Measurements from ENCODE around the gene MYLIP.

The MYLIP gene

GRCh38 chr6:16136621-16137450, 8.0 kb downstream of the MYLIP start:
- Histone ChIP-seq H3K27me3 (ENCODE audit: control insufficient read depth in 5 of 5, insufficient read depth in 4 of 5, low read length in 5 of 5) (no peaks in the 10 kb centered on the region), H3K9ac (ENCODE audit: low read length in 5 of 5) (peak overlapping the region in 1 of 5 donors; percentile 35), H3K9me3 (ENCODE audit: control insufficient read depth in 5 of 5, low read length in 5 of 5) (no peaks in the 10 kb centered on the region), H3K4me1 (ENCODE audit: control insufficient read depth in 5 of 5, insufficient read depth in 5 of 5, low read length in 5 of 5) (peaks cover 21 to 83% (median 80%) of the 10 kb centered on the region in 5 donors), H3K27ac (ENCODE audit: low read depth, low read length) (peak overlapping the region; percentile 68), H3K4me3 (ENCODE audit: low read depth in 1 of 5, low read length in 5 of 5) (peak overlapping the region in 2 of 5 donors; percentile 14 to 25), H3K36me3 (ENCODE audit: control insufficient read depth in 5 of 5, insufficient read depth in 5 of 5, low read length in 5 of 5) (peaks cover 5 to 14% (median 9%) of the 10 kb centered on the region in 5 donors)

DNA sequence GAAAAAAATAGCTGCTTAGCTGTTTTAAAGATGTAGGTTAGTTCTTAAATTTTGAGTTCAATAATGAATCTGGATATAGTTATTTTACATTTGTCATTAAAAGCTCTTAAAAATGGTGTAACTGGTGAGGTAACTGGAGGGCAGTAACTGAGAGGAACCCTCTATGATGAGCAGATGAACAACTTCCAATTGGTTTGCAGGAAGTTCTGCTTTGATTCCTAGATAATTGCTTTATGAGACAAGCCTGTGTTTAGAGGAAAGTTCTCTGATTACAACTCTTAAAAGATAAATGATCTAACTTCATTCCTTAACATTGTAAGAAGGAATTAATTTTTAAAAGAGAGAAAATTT, 8.5 kb downstream of the MYLIP start:
- H3K36me3 ChIP-seq (ENCODE audit: control insufficient read depth in 5 of 5, insufficient read depth in 5 of 5, low read length in 5 of 5), result peaks cover 9 to 19% (median 15%) of the 10 kb centered on the region in 5 donors
- H3K9me3 ChIP-seq (ENCODE audit: control insufficient read depth in 5 of 5, low read length in 5 of 5), result no peaks in the 10 kb centered on the region
- H3K4me3 ChIP-seq (ENCODE audit: low read depth in 1 of 5, low read length in 5 of 5), result peak overlapping the region in 1 of 5 donors; percentile 15
- H3K27me3 ChIP-seq (ENCODE audit: control insufficient read depth in 5 of 5, insufficient read depth in 4 of 5, low read length in 5 of 5), result no peaks in the 10 kb centered on the region
- H3K4me1 ChIP-seq (ENCODE audit: control insufficient read depth in 5 of 5, insufficient read depth in 5 of 5, low read length in 5 of 5), result peaks cover 21 to 77% (median 74%) of the 10 kb centered on the region in 5 donors
- peak overlapping the region; percentile 45 for H3K27ac ChIP-seq (ENCODE audit: low read depth, low read length)
- H3K9ac ChIP-seq (ENCODE audit: low read length in 5 of 5), result no peak overlapping the region

DNA sequence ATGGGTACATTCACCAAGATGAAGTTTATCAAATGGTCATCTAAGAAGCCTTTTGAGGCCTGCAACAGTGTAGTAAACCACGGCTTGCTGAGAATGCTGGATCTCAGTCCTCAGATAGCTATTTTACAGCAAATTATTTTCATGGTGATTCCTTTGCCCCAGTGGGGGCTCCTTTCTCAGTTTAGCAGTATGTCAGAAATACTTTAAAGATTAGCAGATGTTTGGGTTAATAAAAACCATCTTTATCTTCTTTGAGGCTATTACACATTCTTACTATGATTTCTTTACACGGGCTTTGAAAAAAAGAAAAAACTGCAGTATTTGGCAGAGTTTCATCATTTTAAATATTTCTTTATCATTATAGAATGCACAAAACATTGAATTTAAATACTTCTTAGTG, 10.7 kb downstream of the MYLIP start:
- H3K4me3 ChIP-seq (ENCODE audit: low read depth in 1 of 5, low read length in 5 of 5), result no peak overlapping the region
- H3K4me1 ChIP-seq (ENCODE audit: control insufficient read depth in 5 of 5, insufficient read depth in 5 of 5, low read length in 5 of 5), result peaks cover 16 to 55% (median 53%) of the 10 kb centered on the region in 5 donors
- H3K9ac ChIP-seq (ENCODE audit: low read length in 5 of 5), result no peak overlapping the region
- no peak overlapping the region for H3K27ac ChIP-seq (ENCODE audit: low read depth, low read length)
- no peaks in the 10 kb centered on the region for H3K9me3 ChIP-seq (ENCODE audit: control insufficient read depth in 5 of 5, low read length in 5 of 5)
- H3K27me3 ChIP-seq (ENCODE audit: control insufficient read depth in 5 of 5, insufficient read depth in 4 of 5, low read length in 5 of 5), result no peaks in the 10 kb centered on the region
- H3K36me3 ChIP-seq (ENCODE audit: control insufficient read depth in 5 of 5, insufficient read depth in 5 of 5, low read length in 5 of 5), result peaks cover 18 to 37% (median 33%) of the 10 kb centered on the region in 5 donors

DNA sequence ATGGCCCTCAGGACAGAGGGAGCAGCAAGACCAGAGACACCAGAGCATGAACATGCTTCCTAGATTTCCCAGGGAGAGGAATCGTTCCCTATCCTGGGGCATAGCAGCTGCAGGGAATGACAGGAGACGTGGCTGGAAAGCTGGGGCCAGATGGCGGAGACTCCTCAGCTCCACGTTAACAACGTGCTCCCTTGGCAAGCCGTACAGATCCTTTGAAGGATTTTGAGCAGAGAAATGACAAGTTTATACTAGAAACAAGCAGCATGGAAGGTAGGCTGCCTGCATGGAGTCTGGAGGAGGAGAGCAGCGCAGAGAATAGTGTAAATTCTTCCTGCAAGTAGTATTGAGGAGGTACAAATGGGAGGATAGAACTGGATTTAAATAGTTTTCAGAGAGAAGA, 11.7 kb downstream of the MYLIP start:
- peaks cover 16 to 51% (median 44%) of the 10 kb centered on the region in 5 donors for H3K4me1 ChIP-seq (ENCODE audit: control insufficient read depth in 5 of 5, insufficient read depth in 5 of 5, low read length in 5 of 5)
- H3K9me3 ChIP-seq (ENCODE audit: control insufficient read depth in 5 of 5, low read length in 5 of 5), result no peaks in the 10 kb centered on the region
- H3K36me3 ChIP-seq (ENCODE audit: control insufficient read depth in 5 of 5, insufficient read depth in 5 of 5, low read length in 5 of 5), result peaks cover 20 to 48% (median 42%) of the 10 kb centered on the region in 5 donors
- H3K9ac ChIP-seq (ENCODE audit: low read length in 5 of 5), result no peak overlapping the region
- no peak overlapping the region for H3K27ac ChIP-seq (ENCODE audit: low read depth, low read length)
- H3K27me3 ChIP-seq (ENCODE audit: control insufficient read depth in 5 of 5, insufficient read depth in 4 of 5, low read length in 5 of 5), result no peaks in the 10 kb centered on the region
- no peak overlapping the region for H3K4me3 ChIP-seq (ENCODE audit: low read depth in 1 of 5, low read length in 5 of 5)

GRCh38 chr6:16141514-16141913, 12.6 kb downstream of the MYLIP start:
- Histone ChIP-seq H3K4me3 (ENCODE audit: low read depth in 1 of 5, low read length in 5 of 5) (no peak overlapping the region), H3K27ac (ENCODE audit: low read depth, low read length) (no peak overlapping the region), H3K4me1 (ENCODE audit: control insufficient read depth in 5 of 5, insufficient read depth in 5 of 5, low read length in 5 of 5) (peaks cover 19 to 52% (median 42%) of the 10 kb centered on the region in 5 donors), H3K36me3 (ENCODE audit: control insufficient read depth in 5 of 5, insufficient read depth in 5 of 5, low read length in 5 of 5) (peaks cover 23 to 56% (median 48%) of the 10 kb centered on the region in 5 donors), H3K9ac (ENCODE audit: low read length in 5 of 5) (no peak overlapping the region), H3K27me3 (ENCODE audit: control insufficient read depth in 5 of 5, insufficient read depth in 4 of 5, low read length in 5 of 5) (no peaks in the 10 kb centered on the region), H3K9me3 (ENCODE audit: control insufficient read depth in 5 of 5, low read length in 5 of 5) (no peaks in the 10 kb centered on the region)

- Histone ChIP-seq H3K27me3 (ENCODE audit: control insufficient read depth in 5 of 5, insufficient read depth in 4 of 5, low read length in 5 of 5) (no peaks in the 10 kb centered on the region), H3K4me1 (ENCODE audit: control insufficient read depth in 5 of 5, insufficient read depth in 5 of 5, low read length in 5 of 5) (peaks cover 4 to 18% (median 12%) of the 10 kb centered on the region in 5 donors), H3K4me3 (ENCODE audit: low read depth in 1 of 5, low read length in 5 of 5) (no peak overlapping the region), H3K9me3 (ENCODE audit: control insufficient read depth in 5 of 5, low read length in 5 of 5) (no peaks in the 10 kb centered on the region), H3K27ac (ENCODE audit: low read depth, low read length) (no peak overlapping the region), H3K36me3 (ENCODE audit: control insufficient read depth in 5 of 5, insufficient read depth in 5 of 5, low read length in 5 of 5) (peaks cover 48 to 85% (median 71%) of the 10 kb centered on the region in 5 donors), H3K9ac (ENCODE audit: low read length in 5 of 5) (no peak overlapping the region)
These were observed 16.2 kb downstream of the MYLIP start for GRCh38 chr6:16145038-16145437.

DNA sequence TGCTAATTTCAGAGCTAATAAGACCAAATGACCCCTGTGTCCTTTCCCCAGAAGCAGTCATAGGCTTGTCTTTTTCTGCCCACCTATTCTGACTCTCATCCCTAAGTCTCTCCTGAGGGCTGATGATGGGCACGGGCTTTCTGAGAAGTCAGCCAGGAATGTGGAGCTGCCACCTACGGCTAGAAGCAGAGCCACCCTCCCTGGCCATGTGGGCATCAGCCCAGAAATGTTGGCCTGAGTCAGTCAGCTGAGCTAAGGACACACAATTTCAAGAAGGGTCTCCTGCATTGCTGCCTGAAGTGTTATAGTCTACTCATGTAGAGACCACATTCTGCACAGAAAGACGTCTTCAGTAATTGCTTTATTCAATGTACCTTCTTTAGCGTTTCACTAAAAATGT, 17.1 kb downstream of the MYLIP start:
- H3K4me1 ChIP-seq (ENCODE audit: control insufficient read depth in 5 of 5, insufficient read depth in 5 of 5, low read length in 5 of 5), result peaks cover 3 to 17% (median 8%) of the 10 kb centered on the region in 5 donors
- no peaks in the 10 kb centered on the region for H3K27me3 ChIP-seq (ENCODE audit: control insufficient read depth in 5 of 5, insufficient read depth in 4 of 5, low read length in 5 of 5)
- H3K27ac ChIP-seq (ENCODE audit: low read depth, low read length), result no peak overlapping the region
- no peaks in the 10 kb centered on the region for H3K9me3 ChIP-seq (ENCODE audit: control insufficient read depth in 5 of 5, low read length in 5 of 5)
- H3K36me3 ChIP-seq (ENCODE audit: control insufficient read depth in 5 of 5, insufficient read depth in 5 of 5, low read length in 5 of 5), result peaks cover 50 to 91% (median 79%) of the 10 kb centered on the region in 5 donors
- no peak overlapping the region for H3K9ac ChIP-seq (ENCODE audit: low read length in 5 of 5)
- H3K4me3 ChIP-seq (ENCODE audit: low read depth in 1 of 5, low read length in 5 of 5), result no peak overlapping the region

DNA sequence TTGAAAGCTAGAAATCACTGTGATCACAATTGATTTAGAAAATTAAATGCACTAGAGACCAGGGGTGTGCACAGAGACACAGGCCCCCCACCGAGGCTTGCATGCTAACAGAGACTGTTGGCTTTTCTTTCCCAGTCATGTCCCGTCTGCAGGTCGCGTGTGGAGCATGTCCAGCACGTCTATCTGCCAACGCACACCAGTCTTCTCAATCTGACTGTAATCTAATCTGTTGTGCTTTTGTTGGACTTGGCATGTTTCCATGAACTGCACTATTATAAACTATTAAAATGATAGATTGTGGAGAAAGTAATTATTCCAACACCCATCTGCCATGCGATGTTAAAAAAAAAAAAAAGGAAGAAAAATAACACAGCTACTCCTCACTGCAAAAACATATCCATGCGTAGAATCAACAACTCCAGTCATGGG, 17.7 kb downstream of the MYLIP start:
- Histone ChIP-seq H3K27ac (ENCODE audit: low read depth, low read length) (no peak overlapping the region), H3K9me3 (ENCODE audit: control insufficient read depth in 5 of 5, low read length in 5 of 5) (no peaks in the 10 kb centered on the region), H3K4me1 (ENCODE audit: control insufficient read depth in 5 of 5, insufficient read depth in 5 of 5, low read length in 5 of 5) (peaks cover 3 to 17% (median 8%) of the 10 kb centered on the region in 5 donors), H3K36me3 (ENCODE audit: control insufficient read depth in 5 of 5, insufficient read depth in 5 of 5, low read length in 5 of 5) (peaks cover 52 to 93% (median 82%) of the 10 kb centered on the region in 5 donors), H3K9ac (ENCODE audit: low read length in 5 of 5) (no peak overlapping the region), H3K4me3 (ENCODE audit: low read depth in 1 of 5, low read length in 5 of 5) (no peak overlapping the region), H3K27me3 (ENCODE audit: control insufficient read depth in 5 of 5, insufficient read depth in 4 of 5, low read length in 5 of 5) (no peaks in the 10 kb centered on the region)

DNA sequence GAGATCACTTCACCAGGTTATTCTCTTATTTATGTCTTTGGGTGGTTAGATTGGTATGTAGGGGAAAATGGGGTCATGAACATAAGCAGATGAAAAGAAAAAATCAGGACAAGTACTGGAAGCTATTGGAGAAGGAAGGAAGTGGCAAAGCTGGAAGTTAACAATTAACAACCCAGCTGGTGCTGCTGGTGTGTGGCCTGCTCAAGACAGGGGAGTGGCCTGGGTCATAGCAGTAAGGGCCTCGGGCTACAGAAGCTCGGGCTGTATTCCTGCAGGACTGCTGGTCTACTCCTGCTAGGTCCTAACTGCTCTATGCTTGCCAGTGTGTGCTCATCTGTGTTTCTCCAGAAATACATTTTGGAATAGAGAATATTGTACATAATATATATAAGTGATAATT, 19.6 kb downstream of the MYLIP start:
- H3K27ac ChIP-seq (ENCODE audit: low read depth, low read length), result no peak overlapping the region
- H3K36me3 ChIP-seq (ENCODE audit: control insufficient read depth in 5 of 5, insufficient read depth in 5 of 5, low read length in 5 of 5), result peaks cover 49 to 88% (median 74%) of the 10 kb centered on the region in 5 donors
- H3K4me3 ChIP-seq (ENCODE audit: low read depth in 1 of 5, low read length in 5 of 5), result no peak overlapping the region

GRCh38 chr6:16149305-16149704, 20.4 kb downstream of the MYLIP start:
- peaks cover 42 to 88% (median 69%) of the 10 kb centered on the region in 5 donors for H3K36me3 ChIP-seq (ENCODE audit: control insufficient read depth in 5 of 5, insufficient read depth in 5 of 5, low read length in 5 of 5)
- no peaks in the 10 kb centered on the region for H3K27me3 ChIP-seq (ENCODE audit: control insufficient read depth in 5 of 5, insufficient read depth in 4 of 5, low read length in 5 of 5)
- H3K9ac ChIP-seq (ENCODE audit: low read length in 5 of 5), result no peak overlapping the region
- H3K9me3 ChIP-seq (ENCODE audit: control insufficient read depth in 5 of 5, low read length in 5 of 5), result no peaks in the 10 kb centered on the region
- H3K4me1 ChIP-seq (ENCODE audit: control insufficient read depth in 5 of 5, insufficient read depth in 5 of 5, low read length in 5 of 5), result peaks cover 3 to 17% (median 9%) of the 10 kb centered on the region in 5 donors
- H3K27ac ChIP-seq (ENCODE audit: low read depth, low read length), result no peak overlapping the region
- H3K4me3 ChIP-seq (ENCODE audit: low read depth in 1 of 5, low read length in 5 of 5), result no peak overlapping the region

More for the DNA sequence above, 19.6 kb downstream of the MYLIP start:
- Histone ChIP-seq H3K4me1 (ENCODE audit: control insufficient read depth in 5 of 5, insufficient read depth in 5 of 5, low read length in 5 of 5) (peaks cover 3 to 17% (median 8%) of the 10 kb centered on the region in 5 donors), H3K27me3 (ENCODE audit: control insufficient read depth in 5 of 5, insufficient read depth in 4 of 5, low read length in 5 of 5) (no peaks in the 10 kb centered on the region), H3K9me3 (ENCODE audit: control insufficient read depth in 5 of 5, low read length in 5 of 5) (no peaks in the 10 kb centered on the region), H3K9ac (ENCODE audit: low read length in 5 of 5) (no peak overlapping the region)

Measured in subcutaneous abdominal adipose tissue (tissue), 5 donors.